Stimulated activated memory B cell treated with anti-CD40 and anti-IgM and Interleukin-4, amounts not matched to agents 10 μg/mL and 1 μg/mL and 100 μg/mL, for 72 hours (primary cell): ENCODE results near the gene WFDC2.
"Not testable (repeated sequence)": the region's sequence is repeated elsewhere in the genome, so short reads cannot be mapped to it uniquely, and the experiment has no call there.

Source experiments
- ATAC-seq: fragments of 150-1000 bp; cut with Tn5 transposase; 2 replicates; pipeline ENCODE4 v1.10.0; 2021
- H3K27ac Mint-ChIP-seq: one replicate; pipeline ENCODE4 v1.8.0; 2022; ENCODE audit warnings: mild to moderate bottlenecking, mixed read lengths
- H3K27me3 Mint-ChIP-seq: one replicate; pipeline ENCODE4 v1.8.0; 2022; ENCODE audit warnings: mixed read lengths
- H3K36me3 Mint-ChIP-seq: one replicate; pipeline ENCODE4 v1.8.0; 2022; ENCODE audit warnings: mixed read lengths
- H3K4me1 Mint-ChIP-seq: one replicate; pipeline ENCODE4 v1.8.0; 2022; ENCODE audit warnings: mixed read lengths
- H3K4me3 Mint-ChIP-seq: one replicate; pipeline ENCODE4 v1.8.0; 2022; ENCODE audit warnings: mild to moderate bottlenecking, moderate library complexity, mixed read lengths
- H3K9me3 Mint-ChIP-seq: one replicate; pipeline ENCODE4 v1.8.0; 2022; ENCODE audit warnings: mixed read lengths

Gene WFDC2

DNA sequence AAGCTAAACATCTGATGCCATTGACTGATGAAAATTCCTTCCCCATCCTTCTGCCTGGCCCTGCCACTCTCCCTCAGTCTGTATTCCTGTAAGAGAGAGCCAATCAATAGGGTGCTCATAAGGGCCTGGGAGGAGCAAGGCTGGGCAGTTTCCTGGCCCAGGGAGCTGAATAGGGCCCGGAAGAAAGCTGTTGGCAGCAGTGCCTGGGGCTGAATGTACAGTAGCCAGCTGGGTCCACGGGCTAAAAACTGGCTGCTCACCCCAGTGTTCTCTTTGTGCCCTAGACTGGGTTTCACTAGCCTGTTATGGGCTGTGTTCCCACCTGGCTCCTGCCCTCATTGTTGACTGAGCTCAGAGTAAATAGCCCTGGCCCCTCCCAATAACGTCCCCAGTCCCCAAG, 1.7 kb upstream of the WFDC2 start:
- ATAC-seq, result no peak
- H3K9me3 Mint-ChIP-seq, result no peaks in the 10 kb centered on the region

DNA sequence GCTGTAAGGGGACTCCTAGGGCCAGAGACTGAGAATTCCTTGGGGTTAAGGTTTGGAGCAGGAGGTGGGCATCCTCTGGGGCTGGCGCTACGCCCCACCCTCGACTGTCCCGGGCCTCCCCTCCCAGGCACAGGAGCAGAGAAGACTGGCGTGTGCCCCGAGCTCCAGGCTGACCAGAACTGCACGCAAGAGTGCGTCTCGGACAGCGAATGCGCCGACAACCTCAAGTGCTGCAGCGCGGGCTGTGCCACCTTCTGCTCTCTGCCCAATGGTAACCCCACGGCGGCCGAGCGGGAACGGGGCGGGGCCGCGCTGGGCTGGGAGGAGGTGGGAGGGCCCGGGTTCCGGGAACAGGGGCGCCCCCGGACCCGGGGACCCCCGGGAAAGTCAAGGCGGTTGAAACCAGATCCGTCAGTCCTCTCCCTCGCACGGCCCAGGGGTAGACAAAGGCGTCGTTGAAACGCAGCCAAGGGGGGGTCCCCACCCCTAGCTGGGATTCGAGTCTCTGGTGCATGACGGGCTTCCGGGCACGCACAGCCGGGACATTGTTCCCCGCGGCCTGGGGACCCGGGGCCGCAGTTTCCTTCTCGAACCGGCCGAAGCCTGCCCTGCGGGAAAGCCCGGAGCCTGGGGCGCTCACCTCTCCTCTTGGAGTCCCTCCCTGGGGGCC, 844 bp downstream of the WFDC2 start:
- H3K4me1 Mint-ChIP-seq, result peaks cover 20% of the 10 kb centered on the region
- ATAC-seq, result peak; percentile 71
- H3K4me3 Mint-ChIP-seq, result peak overlapping the region; percentile 59
- no peaks in the 10 kb centered on the region for H3K36me3 Mint-ChIP-seq
- H3K9me3 Mint-ChIP-seq, result no peaks in the 10 kb centered on the region
- H3K27ac Mint-ChIP-seq, result peak overlapping the region; percentile 57
- peaks cover 42% of the 10 kb centered on the region for H3K27me3 Mint-ChIP-seq

More for the DNA sequence above, 1.7 kb upstream of the WFDC2 start:
- no peak overlapping the region for H3K4me3 Mint-ChIP-seq
- no peaks in the 10 kb centered on the region for H3K36me3 Mint-ChIP-seq
- H3K27me3 Mint-ChIP-seq, result peaks cover 42% of the 10 kb centered on the region
- peaks cover 20% of the 10 kb centered on the region for H3K4me1 Mint-ChIP-seq
- H3K27ac Mint-ChIP-seq, result no peak overlapping the region

DNA sequence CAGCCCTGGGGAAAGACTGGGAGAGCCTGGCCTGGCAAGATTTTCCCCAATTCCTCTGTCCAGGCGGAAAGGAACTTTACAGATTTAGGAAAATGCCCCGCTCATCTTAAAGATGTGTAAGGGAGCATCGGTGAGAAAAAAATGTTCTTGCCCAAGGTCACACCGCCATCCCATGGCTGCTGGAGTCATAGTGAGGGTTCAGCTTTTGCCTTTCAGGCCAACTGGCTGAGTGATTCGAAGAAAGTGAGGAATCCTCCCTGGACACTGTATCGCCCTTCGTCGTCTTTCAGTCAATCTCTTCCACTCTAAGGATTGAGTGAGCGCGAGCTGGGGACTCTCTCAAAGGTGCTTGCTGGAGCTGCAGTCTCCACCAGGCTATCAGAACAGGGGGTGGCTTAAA, 1.4 kb downstream of the WFDC2 start:
- Mint-ChIP-seq H3K9me3 (no peaks in the 10 kb centered on the region), H3K27me3 (peaks cover 42% of the 10 kb centered on the region)
- ATAC-seq, result peak; percentile 14

DNA sequence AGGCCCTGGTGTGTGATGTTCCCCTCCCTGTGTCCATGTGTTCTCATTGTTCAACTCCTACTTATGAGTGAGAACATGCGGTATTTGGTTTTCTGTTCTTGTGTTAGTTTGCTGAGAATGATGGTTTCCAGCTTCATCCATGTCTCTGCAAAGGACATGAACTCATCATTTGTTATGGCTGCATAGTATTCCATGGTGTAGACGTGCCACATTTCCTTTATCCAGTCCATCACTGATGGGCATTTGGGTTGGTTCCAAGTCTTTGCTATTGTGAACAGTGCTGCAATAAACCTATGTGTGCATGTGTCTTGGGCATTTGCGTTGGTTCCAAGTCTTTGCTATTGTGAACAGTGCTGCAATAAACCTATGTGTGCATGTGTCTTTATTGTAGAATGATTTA, 2.7 kb downstream of the WFDC2 start:
- H3K36me3 Mint-ChIP-seq, H3K9me3 Mint-ChIP-seq, H3K4me3 Mint-ChIP-seq, ATAC-seq, H3K27ac Mint-ChIP-seq: not testable (repeated sequence)
- Mint-ChIP-seq H3K4me1 (peaks cover 20% of the 10 kb centered on the region), H3K27me3 (peaks cover 42% of the 10 kb centered on the region)

More for the DNA sequence above, 1.4 kb downstream of the WFDC2 start:
- no peak overlapping the region for H3K27ac Mint-ChIP-seq
- H3K36me3 Mint-ChIP-seq, result no peaks in the 10 kb centered on the region
- H3K4me3 Mint-ChIP-seq, result peak overlapping the region; percentile 59
- peaks cover 20% of the 10 kb centered on the region for H3K4me1 Mint-ChIP-seq

DNA sequence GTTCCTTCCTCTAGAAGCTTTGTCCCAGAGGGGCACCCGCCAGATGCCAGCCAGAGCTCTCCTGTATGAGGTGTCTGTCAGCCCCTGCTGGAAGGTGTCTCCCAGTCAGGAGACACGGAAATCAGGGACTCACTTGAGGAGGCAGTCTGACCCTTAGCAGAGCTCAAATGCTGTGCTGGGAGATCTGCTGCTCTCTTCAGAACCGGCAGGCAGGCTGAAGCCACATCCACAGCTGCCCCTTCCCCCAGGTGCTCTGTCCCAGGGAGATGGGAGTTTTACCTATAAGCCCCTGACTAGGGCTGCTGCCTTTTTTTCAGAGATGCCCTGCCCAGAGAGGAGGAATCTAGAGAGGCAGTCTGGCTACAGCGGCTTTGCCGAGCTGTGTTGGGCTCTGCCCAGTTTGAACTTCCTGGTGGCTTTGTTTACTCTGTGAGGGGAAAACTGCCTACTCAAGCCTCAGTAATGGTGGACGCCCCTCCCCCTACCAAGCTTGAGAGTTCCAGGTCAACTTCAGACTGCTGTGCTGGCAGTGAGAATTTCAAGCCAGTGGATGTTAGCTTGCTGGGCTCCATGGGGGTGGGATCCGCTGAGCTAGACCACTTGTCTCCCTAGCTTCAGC, 8.1 kb downstream of the WFDC2 start:
- not testable (repeated sequence) for H3K27ac Mint-ChIP-seq, H3K36me3 Mint-ChIP-seq, ATAC-seq, H3K4me3 Mint-ChIP-seq, H3K4me1 Mint-ChIP-seq, H3K9me3 Mint-ChIP-seq
- H3K27me3 Mint-ChIP-seq, result peaks cover 44% of the 10 kb centered on the region

DNA sequence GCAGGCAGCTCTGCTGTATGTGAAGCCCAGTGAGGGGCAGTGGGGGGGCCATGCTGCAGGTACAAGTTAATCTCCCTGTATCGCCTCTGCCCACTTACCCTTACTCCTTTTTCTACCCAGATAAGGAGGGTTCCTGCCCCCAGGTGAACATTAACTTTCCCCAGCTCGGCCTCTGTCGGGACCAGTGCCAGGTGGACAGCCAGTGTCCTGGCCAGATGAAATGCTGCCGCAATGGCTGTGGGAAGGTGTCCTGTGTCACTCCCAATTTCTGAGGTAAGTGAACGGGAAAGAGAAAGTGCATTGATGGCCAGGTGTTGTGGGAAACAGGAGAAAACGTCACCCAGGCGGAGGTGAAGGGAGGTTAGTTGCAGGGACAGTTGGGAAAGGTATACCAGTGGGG, 10.3 kb downstream of the WFDC2 start:
- Mint-ChIP-seq H3K4me3 (no peak overlapping the region), H3K27me3 (peaks cover 60% of the 10 kb centered on the region), H3K9me3 (no peaks in the 10 kb centered on the region), H3K4me1 (no peaks in the 10 kb centered on the region), H3K36me3 (no peaks in the 10 kb centered on the region), H3K27ac (no peak overlapping the region)
- ATAC-seq, result no peak

DNA sequence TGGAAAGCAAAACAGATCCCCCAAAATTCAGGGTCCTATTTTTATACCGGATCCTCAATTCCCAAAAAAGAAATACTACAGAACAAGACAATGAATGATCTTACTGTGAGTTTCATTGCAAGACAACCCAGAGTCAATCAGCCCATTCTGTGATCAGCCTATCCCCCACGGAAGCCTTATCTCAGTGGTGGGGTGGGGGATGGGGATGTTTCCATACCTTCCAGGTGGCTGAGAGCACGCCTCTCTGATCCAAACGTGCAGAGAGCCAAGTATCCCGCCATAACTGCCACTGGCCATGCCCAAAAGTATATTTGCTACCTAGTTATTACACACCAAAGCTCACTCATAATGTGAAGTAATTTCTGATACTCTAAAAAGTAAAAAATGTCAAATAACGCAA, 15.1 kb downstream of the WFDC2 start:
- no peaks in the 10 kb centered on the region for H3K36me3 Mint-ChIP-seq
- no peaks in the 10 kb centered on the region for H3K9me3 Mint-ChIP-seq
- no peak for ATAC-seq
- no peak overlapping the region for H3K27ac Mint-ChIP-seq
- H3K4me1 Mint-ChIP-seq, result no peaks in the 10 kb centered on the region
- peaks cover 65% of the 10 kb centered on the region for H3K27me3 Mint-ChIP-seq
- H3K4me3 Mint-ChIP-seq, result no peak overlapping the region

DNA sequence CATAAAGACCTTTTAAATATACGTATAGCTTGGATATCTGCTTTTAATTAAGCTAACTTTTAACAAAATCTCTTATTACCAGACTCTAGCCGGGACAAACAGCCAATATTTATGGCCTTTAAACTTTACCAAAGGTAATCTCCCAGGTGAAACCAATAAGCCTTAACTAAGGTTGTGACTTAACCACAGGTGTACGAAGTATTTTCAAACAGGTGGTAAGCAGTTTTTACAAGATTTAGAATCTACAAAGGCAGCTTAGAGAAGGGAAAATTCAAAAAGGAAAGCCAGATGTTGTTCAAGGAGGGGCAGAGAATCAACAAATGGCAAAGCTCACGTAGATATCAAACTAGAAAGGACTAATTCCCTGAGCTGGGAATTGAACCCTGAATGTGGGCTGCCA, 15.8 kb downstream of the WFDC2 start:
- H3K4me3 Mint-ChIP-seq, result no peak overlapping the region
- no peaks in the 10 kb centered on the region for H3K4me1 Mint-ChIP-seq
- H3K27me3 Mint-ChIP-seq, result peaks cover 65% of the 10 kb centered on the region
- no peaks in the 10 kb centered on the region for H3K36me3 Mint-ChIP-seq
- no peak overlapping the region for H3K27ac Mint-ChIP-seq
- H3K9me3 Mint-ChIP-seq, result no peaks in the 10 kb centered on the region
- no peak for ATAC-seq

DNA sequence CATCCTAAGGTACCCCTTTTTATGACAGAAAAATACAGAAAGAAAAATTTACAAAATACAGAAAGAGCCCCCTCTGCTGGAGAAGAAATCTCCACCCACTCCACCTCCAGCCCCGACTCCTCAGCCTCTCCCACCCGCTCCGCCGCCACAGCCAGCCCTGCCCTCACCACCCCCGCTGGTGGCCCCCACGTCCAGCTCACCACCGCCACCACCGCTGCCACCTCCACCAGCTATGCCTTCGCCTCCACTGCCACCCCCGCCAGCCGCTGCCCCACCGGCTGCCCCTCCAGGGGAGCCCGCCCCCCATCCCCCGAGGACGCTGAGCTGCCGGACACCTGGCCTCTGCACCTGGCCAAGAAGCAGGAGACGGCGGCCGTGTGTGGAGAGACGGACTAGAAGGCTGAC, 17.7 kb downstream of the WFDC2 start:
- Mint-ChIP-seq H3K4me3 (no peak overlapping the region), H3K36me3 (no peaks in the 10 kb centered on the region), H3K4me1 (no peaks in the 10 kb centered on the region), H3K27me3 (peaks cover 64% of the 10 kb centered on the region), H3K9me3 (no peaks in the 10 kb centered on the region), H3K27ac (no peak overlapping the region)
- ATAC-seq, result peak; percentile 39

DNA sequence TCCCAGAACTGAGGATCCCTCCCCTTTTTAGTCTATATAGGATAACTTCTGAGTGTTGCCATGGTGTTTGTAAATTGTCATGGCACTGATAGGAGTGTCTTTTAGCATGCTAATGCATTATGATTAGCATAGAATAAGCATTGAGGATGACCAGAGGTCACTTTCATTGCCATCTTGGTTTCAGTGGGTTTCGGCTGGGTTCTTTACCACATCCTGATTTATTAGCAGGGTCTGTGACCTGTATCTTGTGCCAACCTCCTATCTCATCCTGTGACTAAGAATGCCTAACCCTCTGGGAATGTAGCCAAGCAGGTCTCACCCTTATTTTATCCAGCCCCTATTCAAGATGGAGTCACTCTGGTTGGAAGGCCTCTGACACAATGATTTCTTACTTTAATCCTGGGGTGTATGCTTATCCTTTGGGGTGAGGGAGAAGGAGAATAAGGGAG, 19.6 kb downstream of the WFDC2 start:
- Mint-ChIP-seq H3K36me3 (no peaks in the 10 kb centered on the region), H3K4me3 (no peak overlapping the region), H3K27me3 (peaks cover 58% of the 10 kb centered on the region), H3K27ac (no peak overlapping the region), H3K9me3 (no peaks in the 10 kb centered on the region), H3K4me1 (no peaks in the 10 kb centered on the region)
- no peak for ATAC-seq

DNA sequence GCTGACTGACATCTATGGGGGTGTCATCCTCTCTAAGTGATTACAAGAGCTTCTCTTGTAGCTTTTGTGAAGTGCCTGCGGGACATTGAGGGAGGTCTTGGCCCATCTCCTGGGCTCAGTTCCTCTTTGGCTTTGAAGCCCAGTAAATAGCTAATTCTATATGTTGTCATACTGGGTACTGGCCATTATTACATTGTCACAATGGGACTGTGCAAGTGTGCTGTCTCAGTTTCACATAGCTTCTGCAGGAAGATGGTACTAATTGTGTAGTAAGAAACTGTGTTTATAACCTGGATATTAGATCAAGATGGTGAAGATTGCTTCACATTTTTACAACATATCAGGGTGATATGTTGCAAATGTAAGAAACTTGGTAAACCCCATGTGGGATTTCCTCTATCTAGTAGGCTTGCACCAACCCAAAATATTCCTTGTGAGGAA, 26.0 kb downstream of the WFDC2 start:
- no peaks in the 10 kb centered on the region for H3K36me3 Mint-ChIP-seq
- H3K27me3 Mint-ChIP-seq, result peaks cover 41% of the 10 kb centered on the region
- H3K9me3 Mint-ChIP-seq, result no peaks in the 10 kb centered on the region
- no peak overlapping the region for H3K4me3 Mint-ChIP-seq
- ATAC-seq, result no peak
- H3K4me1 Mint-ChIP-seq, result no peaks in the 10 kb centered on the region
- no peak overlapping the region for H3K27ac Mint-ChIP-seq

DNA sequence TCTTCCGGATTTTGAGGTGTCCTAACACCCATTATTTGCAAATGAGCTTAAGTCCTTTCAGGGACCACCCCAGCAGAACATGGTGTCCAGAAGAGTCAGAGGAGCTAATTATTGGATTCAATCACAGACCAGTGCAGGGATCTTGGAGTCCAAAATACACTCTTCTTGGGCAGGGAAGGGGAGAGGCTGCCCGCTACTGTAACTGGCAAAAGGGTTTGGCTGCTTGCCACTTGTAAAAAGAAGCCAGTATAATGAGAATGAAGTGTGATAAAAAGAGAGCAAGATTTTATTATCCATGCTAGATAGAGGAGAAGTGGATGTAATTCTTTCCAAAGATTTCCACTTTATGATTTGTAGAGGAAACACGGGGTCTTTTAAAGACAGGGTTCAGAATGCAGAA, 26.6 kb downstream of the WFDC2 start:
- Mint-ChIP-seq H3K9me3 (no peaks in the 10 kb centered on the region), H3K27me3 (peaks cover 41% of the 10 kb centered on the region), H3K27ac (no peak overlapping the region), H3K36me3 (no peaks in the 10 kb centered on the region), H3K4me3 (no peak overlapping the region), H3K4me1 (no peaks in the 10 kb centered on the region)
- no peak for ATAC-seq

DNA sequence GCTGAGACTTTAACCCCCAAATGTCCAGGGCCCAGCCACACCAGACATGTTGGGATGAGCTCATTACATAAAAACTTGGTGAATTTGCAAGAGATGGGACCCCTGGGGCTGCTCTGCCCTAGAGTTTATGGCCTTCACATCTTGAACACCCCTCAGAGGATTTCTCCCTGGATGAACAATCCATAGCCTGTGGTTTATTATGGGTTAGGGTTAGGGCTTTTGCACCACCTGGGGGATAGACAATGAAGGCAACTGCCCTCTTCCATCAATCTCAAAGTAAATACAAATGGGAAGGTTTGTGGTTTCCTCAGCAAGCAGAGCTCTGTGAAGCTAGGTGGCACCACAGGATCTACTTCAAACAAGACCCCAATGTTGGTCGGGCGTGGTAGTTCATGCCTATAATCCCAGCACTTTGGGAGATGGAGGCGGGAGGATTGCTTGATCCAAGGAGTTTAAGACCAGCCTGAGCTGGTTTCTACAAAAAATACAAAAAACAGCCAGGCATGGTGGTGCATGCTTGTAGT, 28.5 kb downstream of the WFDC2 start:
- ATAC-seq, result no peak
- Mint-ChIP-seq H3K4me1 (no peaks in the 10 kb centered on the region), H3K27ac (no peak overlapping the region), H3K27me3 (peaks cover 34% of the 10 kb centered on the region), H3K4me3 (no peak overlapping the region), H3K9me3 (no peaks in the 10 kb centered on the region), H3K36me3 (no peaks in the 10 kb centered on the region)

DNA sequence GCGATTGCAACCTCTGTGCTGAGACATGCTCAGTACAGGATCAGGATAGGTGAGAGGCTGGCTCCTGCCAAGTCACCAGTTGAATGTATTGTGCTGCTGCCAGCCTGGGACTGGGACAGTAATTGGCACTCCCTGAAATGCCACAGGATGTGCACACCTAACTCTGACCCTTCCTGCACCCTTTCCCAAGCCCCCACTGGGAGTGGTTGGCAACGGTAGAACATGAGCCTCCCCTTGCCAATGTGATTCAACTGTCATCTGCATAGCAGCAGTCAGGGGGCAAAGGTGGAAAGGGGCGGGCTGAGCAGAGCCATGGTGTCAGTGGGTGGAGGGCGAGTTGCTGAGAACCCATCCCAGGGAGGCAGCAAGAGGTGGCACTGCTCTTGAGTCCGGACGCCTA, 30.5 kb downstream of the WFDC2 start:
- Mint-ChIP-seq H3K27me3 (peaks cover 43% of the 10 kb centered on the region), H3K4me3 (no peak overlapping the region), H3K36me3 (no peaks in the 10 kb centered on the region), H3K9me3 (no peaks in the 10 kb centered on the region), H3K27ac (no peak overlapping the region), H3K4me1 (no peaks in the 10 kb centered on the region)
- peak; percentile 46 for ATAC-seq

DNA sequence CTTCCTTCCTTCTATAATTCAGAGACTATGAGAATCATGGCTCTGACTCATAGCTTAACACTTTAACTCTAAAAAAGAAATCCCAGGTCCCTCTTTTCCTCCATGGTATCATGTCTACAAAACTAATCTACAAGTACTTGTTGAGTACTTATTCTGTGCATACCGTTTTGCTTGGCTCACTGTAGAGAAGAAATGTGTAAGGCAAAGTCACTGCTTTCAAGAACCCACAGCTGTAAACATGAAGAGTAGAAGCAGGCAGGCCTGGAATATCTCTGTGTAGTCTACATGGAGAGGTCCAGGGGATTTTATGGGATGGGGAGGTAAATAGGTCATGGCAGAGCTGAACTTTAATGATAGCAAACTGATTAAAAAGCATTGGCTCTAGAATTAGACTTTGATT, 32.0 kb downstream of the WFDC2 start:
- Mint-ChIP-seq H3K9me3 (no peaks in the 10 kb centered on the region), H3K4me3 (no peak overlapping the region), H3K4me1 (no peaks in the 10 kb centered on the region), H3K36me3 (no peaks in the 10 kb centered on the region), H3K27me3 (peaks cover 54% of the 10 kb centered on the region), H3K27ac (no peak overlapping the region)
- ATAC-seq, result no peak

DNA sequence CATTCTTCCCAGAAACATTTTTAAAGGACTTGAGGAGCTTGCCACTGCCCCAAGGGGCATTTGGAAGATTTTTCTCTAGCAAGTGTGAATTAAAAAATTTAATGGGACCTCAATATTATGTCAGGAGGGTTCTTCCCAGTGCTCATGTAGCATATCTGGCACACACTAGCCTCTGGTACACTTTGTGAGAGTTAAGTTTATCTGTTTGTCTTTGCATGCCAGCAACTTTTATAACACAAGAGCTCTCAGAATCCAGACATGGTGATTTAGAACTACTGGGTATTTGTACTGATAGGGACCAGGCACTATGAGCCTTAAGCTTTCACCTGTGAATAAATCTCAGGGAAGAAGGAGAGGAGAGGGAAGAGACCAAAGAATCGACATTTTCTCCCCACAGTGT, 33.0 kb downstream of the WFDC2 start:
- Mint-ChIP-seq H3K27ac (no peak overlapping the region), H3K4me3 (no peak overlapping the region), H3K27me3 (peaks cover 54% of the 10 kb centered on the region), H3K36me3 (no peaks in the 10 kb centered on the region), H3K9me3 (no peaks in the 10 kb centered on the region), H3K4me1 (peaks cover 8% of the 10 kb centered on the region)
- no peak for ATAC-seq
